Upper lobe of right lung (tissue), 1 donor: ENCODE results near the gene MARCHF3. TPM values are rescaled to one million over a fixed set of nuclear protein-coding genes. Genes with fewer than 3 reads are reported as not detected.
"Not testable (repeated sequence)": the region's sequence is repeated elsewhere in the genome, so short reads cannot be mapped to it uniquely, and the experiment has no call there.

Experiments used
- ATAC-seq: fragments of 200-7000 bp; cut with Tn5 transposase; one replicate; pipeline ENCODE4 v1.9.1; 2020; ENCODE audit warnings: mild to moderate bottlenecking, moderate library complexity
- DNase-seq: peaks from one replicate; pipeline ENCODE4 v3.0.0-alpha.2; 2020
- H3K27ac ChIP-seq: fragments of 200-600 bp; one replicate; pipeline ENCODE4 v1.8.0; 2022
- H3K27me3 ChIP-seq: fragments of 200-600 bp; one replicate; pipeline ENCODE4 v1.8.0; 2022; ENCODE audit warnings: mild to moderate bottlenecking
- H3K36me3 ChIP-seq: fragments of 200-600 bp; one replicate; pipeline ENCODE4 v1.8.0; 2022
- H3K4me1 ChIP-seq: fragments of 200-600 bp; one replicate; pipeline ENCODE4 v1.8.0; 2022
- H3K4me3 ChIP-seq: fragments of 200-600 bp; one replicate; pipeline ENCODE4 v1.8.0; 2022; ENCODE audit warnings: mild to moderate bottlenecking
- H3K9me3 ChIP-seq: fragments of 200-600 bp; one replicate; pipeline ENCODE4 v1.8.0; 2022
- CTCF ChIP-seq: fragments of 200-600 bp; IDR thresholded peaks from one replicate; pipeline ENCODE4 v1.8.0; 2022; ENCODE audit warnings: antibody characterized with exemption
- intact Hi-C: fragments of 100-400 bp; cut with DNase I; formaldehyde crosslinking; loops from one replicate; pipeline ENCODE4 v1.11.0; 2022
- total RNA-seq: library from RNA; stranded (reverse); fragmentation: NEBNext Ultra II Directional; extraction: Animal tissue kit (Norgen Biotek cat#: 25700); gene quantifications from one replicate; pipeline ENCODE4 v1.2.1, GENCODE V29; 2021
- donor health status: DM: no; HTN: yes; CAD: no; lungs with severe emphysema.

MARCHF3 gene
- total RNA-seq, 1 donor from 2014 or later = 11.1 TPM

GRCh38 chr5:126847826-126848251 is 182.5 kb downstream of the MARCHF3 start:
- Histone ChIP-seq H3K4me1 (peaks cover 14% of the 10 kb centered on the region), H3K9me3 (no peaks in the 10 kb centered on the region), H3K36me3 (no peaks in the 10 kb centered on the region), H3K4me3 (no peak overlapping the region), H3K27ac (no peak overlapping the region), H3K27me3 (no peaks in the 10 kb centered on the region)
- DNase-seq (no peak), ATAC-seq (peak; percentile 22)
- no peak for TF ChIP-seq CTCF
- intact Hi-C loops = no loop called here

GRCh38 chr5:126847456-126847820 is 182.9 kb downstream of the MARCHF3 start:
- H3K9me3 ChIP-seq = no peaks in the 10 kb centered on the region
- H3K4me1 ChIP-seq = peaks cover 11% of the 10 kb centered on the region
- no peak for TF ChIP-seq CTCF
- no peak overlapping the region for H3K27ac ChIP-seq
- no peaks in the 10 kb centered on the region for H3K36me3 ChIP-seq
- no peaks in the 10 kb centered on the region for H3K27me3 ChIP-seq
- ATAC-seq (no peak), DNase-seq (no peak)
- intact Hi-C loops = no loop called here
- H3K4me3 ChIP-seq = no peak overlapping the region

- Histone ChIP-seq H3K9me3 (no peaks in the 10 kb centered on the region), H3K27ac (no peak overlapping the region), H3K27me3 (no peaks in the 10 kb centered on the region), H3K36me3 (no peaks in the 10 kb centered on the region), H3K4me1 (peaks cover 8% of the 10 kb centered on the region), H3K4me3 (no peak overlapping the region)
- DNase-seq = no peak
- no peak for TF ChIP-seq CTCF
- ATAC-seq = no peak
- intact Hi-C loops = no loop called here
These were observed 183.5 kb downstream of the MARCHF3 start for GRCh38 chr5:126846744-126847455.

DNA sequence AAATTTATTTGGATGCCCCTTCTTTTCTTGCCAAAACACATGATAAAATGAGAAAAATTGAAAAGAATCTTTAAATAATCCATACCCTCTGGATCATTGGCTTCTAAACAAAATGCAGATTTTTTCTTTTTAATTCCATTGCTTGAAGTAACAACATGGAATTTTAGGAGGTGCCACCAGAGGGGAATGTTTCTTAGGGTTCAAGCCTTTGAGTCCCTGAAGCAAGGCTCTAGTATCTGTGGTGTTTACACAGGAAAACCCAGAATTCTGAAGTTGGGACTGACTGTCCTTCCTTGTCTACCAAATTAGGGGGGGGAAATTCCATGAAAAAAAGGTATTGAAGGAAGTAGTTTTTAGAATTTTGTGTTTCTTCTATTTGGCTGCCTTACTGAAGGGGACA is 184.0 kb downstream of the MARCHF3 start:
- Histone ChIP-seq H3K9me3 (no peaks in the 10 kb centered on the region), H3K27ac (no peak overlapping the region), H3K27me3 (no peaks in the 10 kb centered on the region), H3K36me3 (no peaks in the 10 kb centered on the region), H3K4me3 (no peak overlapping the region), H3K4me1 (peaks cover 8% of the 10 kb centered on the region)
- DNase-seq (no peak), ATAC-seq (no peak)
- intact Hi-C loops = no loop called here
- no peak for TF ChIP-seq CTCF

DNA sequence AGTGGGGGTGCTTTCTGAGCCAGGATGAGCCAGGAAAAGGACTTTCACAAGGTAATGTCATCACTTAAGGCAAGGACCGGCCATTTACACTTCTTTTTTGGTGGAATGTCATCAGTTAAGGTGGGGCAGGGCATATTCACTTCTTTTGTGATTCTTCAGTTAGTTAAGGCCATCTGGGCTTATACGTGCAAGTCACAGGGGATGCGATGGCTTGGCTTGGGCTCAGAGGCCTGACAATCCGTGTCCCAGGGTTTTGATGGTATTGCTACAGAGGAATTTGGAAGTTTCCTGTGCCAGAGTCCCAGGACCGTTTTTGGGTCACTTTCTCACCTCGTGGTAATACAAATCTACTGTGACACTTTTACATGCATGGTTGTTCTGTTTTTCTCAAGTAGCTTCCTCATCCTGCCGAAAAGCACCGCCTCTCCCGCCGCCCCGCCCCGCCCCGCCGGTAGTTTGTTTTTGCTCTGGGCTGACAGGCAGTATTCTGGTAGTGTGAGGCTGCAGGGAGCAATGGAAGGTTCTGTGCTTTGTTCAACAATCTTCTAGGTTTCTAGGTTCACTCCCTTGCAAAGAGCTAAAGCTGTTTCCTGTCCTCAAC is 184.8 kb downstream of the MARCHF3 start:
- H3K36me3 ChIP-seq, H3K9me3 ChIP-seq, intact Hi-C loops, H3K4me1 ChIP-seq, H3K27me3 ChIP-seq: not testable (repeated sequence)
- Histone ChIP-seq H3K4me3 (peak overlapping the region; percentile 8), H3K27ac (peak overlapping the region; percentile 36)
- peak; percentile 93 for ATAC-seq
- DNase-seq = peak; percentile 78

DNA sequence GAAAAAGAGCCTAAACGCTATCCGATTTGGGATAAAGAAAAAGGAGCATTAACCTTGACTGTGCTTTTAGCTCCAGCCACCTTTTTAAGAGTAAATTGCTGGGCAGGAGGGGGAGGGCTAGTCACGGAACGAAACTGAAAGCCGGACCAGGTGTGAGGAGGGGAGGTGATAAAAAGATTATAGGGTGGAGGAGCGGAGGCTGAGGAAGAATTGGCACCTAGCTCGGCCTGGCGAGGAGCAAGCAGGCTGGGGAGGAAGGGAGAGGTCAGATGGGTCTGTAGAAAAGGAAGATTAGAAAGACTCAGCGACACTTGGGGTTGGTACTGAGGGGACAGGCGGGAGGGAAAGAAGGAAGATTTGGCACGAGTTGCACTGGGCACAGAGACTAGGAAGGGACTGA is 187.0 kb downstream of the MARCHF3 start:
- intact Hi-C loops, H3K27me3 ChIP-seq, H3K4me3 ChIP-seq, H3K9me3 ChIP-seq, H3K36me3 ChIP-seq, H3K4me1 ChIP-seq, DNase-seq, H3K27ac ChIP-seq, ATAC-seq: not testable (repeated sequence)

DNA sequence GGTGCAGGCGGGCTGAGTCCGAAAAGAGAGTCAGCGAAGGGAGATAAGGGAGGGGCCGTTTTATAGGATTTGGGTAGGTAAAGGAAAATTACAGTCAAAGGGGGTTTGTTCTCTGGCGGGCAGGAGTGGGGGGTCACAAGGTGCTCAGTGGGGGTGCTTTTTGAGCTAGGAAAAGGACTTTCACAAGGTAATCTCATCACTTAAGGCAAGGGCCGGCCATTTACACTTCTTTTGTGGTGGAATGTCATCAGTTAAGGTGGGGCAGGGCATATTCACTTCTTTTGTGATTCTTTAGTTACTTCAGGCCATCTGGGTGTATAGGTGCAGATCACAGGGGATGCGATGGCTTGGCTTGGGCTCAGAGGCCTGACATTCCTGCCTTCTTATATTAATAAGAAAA is 191.0 kb downstream of the MARCHF3 start:
- H3K27ac ChIP-seq, intact Hi-C loops, H3K36me3 ChIP-seq, H3K4me3 ChIP-seq, DNase-seq, ATAC-seq, H3K4me1 ChIP-seq, H3K9me3 ChIP-seq, H3K27me3 ChIP-seq: not testable (repeated sequence)
